HEK293 (cell line): ENCODE results near the gene FAM171A1.

Source experiments
- CTCF ChIA-PET: fragments of 350-600 bp; formaldehyde crosslinking; extraction: SDS; loops from one replicate; lab custom pipeline; 2021; ENCODE audit warnings: antibody characterized with exemption; lab: Yijun Ruan, JAX
- POLR2A ChIA-PET: fragments of 300-600 bp; formaldehyde crosslinking; extraction: SDS; loops from one replicate; lab custom pipeline; 2020; ENCODE audit warnings: antibody characterized with exemption, inconsistent platforms; lab: Yijun Ruan, JAX
- H3K27ac ChIP-seq: fragments of 200-500 bp; sonication (Bioruptor generic); 2 replicates; pipeline ENCODE4 v1.5.1; 2014; ENCODE audit warnings: low read depth, low read length, control low read depth, inconsistent platforms; ENCODE audit errors: extremely low read depth
- H3K36me3 ChIP-seq, 2 experiments: fragments of 200-500 bp in 1 of 2; sonication (Bioruptor generic) in 1 of 2; 1 replicate in 1 of 2; 2 replicates in 1 of 2; pipeline ENCODE4 v1.5.1; 2014 to 2017; ENCODE audit warnings: inconsistent platforms in 2 of 2, low read length in 2 of 2; ENCODE audit not compliant: control insufficient read depth in 2 of 2, insufficient read depth in 1 of 2
- H3K4me1 ChIP-seq: fragments of 200-500 bp; sonication (Bioruptor generic); 2 replicates; pipeline ENCODE4 v1.5.1; 2014; ENCODE audit warnings: mild to moderate bottlenecking, low read length, inconsistent platforms; ENCODE audit not compliant: control insufficient read depth, insufficient read depth
- H3K4me3 ChIP-seq: 2 replicates; pipeline ENCODE4 v1.5.1; 2011; ENCODE audit warnings: low read depth, mild to moderate bottlenecking, control low read depth, low read length, moderate library complexity
- H3K9me3 ChIP-seq: fragments of 200-500 bp; sonication (Bioruptor generic); 2 replicates; pipeline ENCODE4 v1.5.1; 2014; ENCODE audit warnings: low read depth, low read length, inconsistent platforms; ENCODE audit not compliant: control insufficient read depth, insufficient read depth
- FEZF1 ChIP-seq: fragments of 450-650 bp; formaldehyde crosslinking; IDR thresholded peaks from 2 replicates; pipeline ENCODE4 v1.5.1; 2016; ENCODE audit warnings: missing biosample characterization, missing genetic modification characterization
- HOXA7 ChIP-seq: sonication (generic); formaldehyde crosslinking; IDR thresholded peaks from 2 replicates; pipeline ENCODE4 v1.8.1; 2022; ENCODE audit warnings: missing genetic modification reagents, borderline replicate concordance
- KLF1 ChIP-seq: fragments of 450-650 bp; formaldehyde crosslinking; IDR thresholded peaks from 2 replicates; pipeline ENCODE4 v1.5.1; 2016; ENCODE audit warnings: missing biosample characterization, missing genetic modification characterization
- RBAK ChIP-seq: fragments of 450-650 bp; formaldehyde crosslinking; IDR thresholded peaks from 2 replicates; pipeline ENCODE4 v1.5.1; 2016; ENCODE audit warnings: missing biosample characterization, missing genetic modification characterization
- WT1 ChIP-seq: fragments of 450-650 bp; formaldehyde crosslinking; IDR thresholded peaks from 2 replicates; pipeline ENCODE4 v1.5.1; 2016; ENCODE audit warnings: missing biosample characterization, missing genetic modification characterization
- ZBTB20 ChIP-seq: fragments of 450-650 bp; formaldehyde crosslinking; IDR thresholded peaks from 2 replicates; pipeline ENCODE4 v1.5.1; 2016; ENCODE audit warnings: missing biosample characterization, missing genetic modification characterization
- ZBTB48 ChIP-seq: fragments of 450-650 bp; formaldehyde crosslinking; IDR thresholded peaks from 2 replicates; pipeline ENCODE4 v1.5.1; 2016; ENCODE audit warnings: missing biosample characterization, missing genetic modification characterization
- ZNF121 ChIP-seq: fragments of 450-650 bp; formaldehyde crosslinking; IDR thresholded peaks from 2 replicates; pipeline ENCODE4 v1.5.1; 2016; ENCODE audit warnings: missing biosample characterization, missing genetic modification characterization
- ZNF138 ChIP-seq: fragments of 450-650 bp; formaldehyde crosslinking; IDR thresholded peaks from 2 replicates; pipeline ENCODE4 v1.5.1; 2016; ENCODE audit warnings: missing biosample characterization, missing genetic modification characterization, borderline replicate concordance
- ZNF157 ChIP-seq: fragments of 450-650 bp; formaldehyde crosslinking; IDR thresholded peaks from 2 replicates; pipeline ENCODE4 v1.5.1; 2016; ENCODE audit warnings: missing biosample characterization, missing genetic modification characterization
- ZNF214 ChIP-seq: fragments of 450-650 bp; formaldehyde crosslinking; IDR thresholded peaks from 2 replicates; pipeline ENCODE4 v1.5.1; 2017; ENCODE audit warnings: missing biosample characterization, mild to moderate bottlenecking, missing genetic modification characterization, borderline replicate concordance
- ZNF274 ChIP-seq, 2 experiments: fragments of 200-500 bp in 1 of 2; fragments of 450-650 bp in 1 of 2; sonication (Bioruptor generic) in 1 of 2; formaldehyde crosslinking in 1 of 2; IDR thresholded peaks; 2 replicates each; pipeline versions ENCODE4 v1.5.1 to v1.6.1; 2014 to 2016; ENCODE audit warnings: borderline replicate concordance in 1 of 2, inconsistent platforms in 1 of 2, low read length in 1 of 2, missing biosample characterization in 1 of 2, missing genetic modification characterization in 1 of 2
- ZNF423 ChIP-seq: fragments of 450-650 bp; formaldehyde crosslinking; IDR thresholded peaks from 2 replicates; pipeline ENCODE4 v1.5.1; 2016; ENCODE audit warnings: missing biosample characterization, missing genetic modification characterization
- ZNF48 ChIP-seq: fragments of 450-650 bp; formaldehyde crosslinking; IDR thresholded peaks from 2 replicates; pipeline ENCODE4 v1.5.1; 2016; ENCODE audit warnings: missing biosample characterization, missing genetic modification characterization
- ZNF521 ChIP-seq: fragments of 450-650 bp; formaldehyde crosslinking; IDR thresholded peaks from 2 replicates; pipeline ENCODE4 v1.5.1; 2017; ENCODE audit warnings: missing biosample characterization, mild to moderate bottlenecking, missing genetic modification characterization
- ZNF561 ChIP-seq: fragments of 450-650 bp; IDR thresholded peaks from 2 replicates; pipeline ENCODE4 v1.5.1; 2018; ENCODE audit warnings: missing biosample characterization, missing genetic modification characterization, borderline replicate concordance
- ZNF610 ChIP-seq: fragments of 450-650 bp; formaldehyde crosslinking; IDR thresholded peaks from 2 replicates; pipeline ENCODE4 v1.5.1; 2016; ENCODE audit warnings: missing biosample characterization, missing genetic modification characterization, borderline replicate concordance
- ZNF658 ChIP-seq: fragments of 450-650 bp; formaldehyde crosslinking; IDR thresholded peaks from 2 replicates; pipeline ENCODE4; 2016; ENCODE audit warnings: missing biosample characterization, missing genetic modification characterization
- ZNF692 ChIP-seq: fragments of 450-650 bp; formaldehyde crosslinking; IDR thresholded peaks from 2 replicates; pipeline ENCODE4 v1.5.1; 2016; ENCODE audit warnings: missing biosample characterization, missing genetic modification characterization
- ZNF768 ChIP-seq: fragments of 450-650 bp; formaldehyde crosslinking; IDR thresholded peaks from 2 replicates; pipeline ENCODE4 v1.5.1; 2018; ENCODE audit warnings: missing biosample characterization, mild to moderate bottlenecking, missing genetic modification characterization
- ZNF837 ChIP-seq: fragments of 450-650 bp; formaldehyde crosslinking; IDR thresholded peaks from 2 replicates; pipeline ENCODE4 v1.5.1; 2016; ENCODE audit warnings: missing biosample characterization, missing genetic modification characterization
- ZNF843 ChIP-seq: fragments of 450-650 bp; formaldehyde crosslinking; IDR thresholded peaks from 2 replicates; pipeline ENCODE4 v1.5.1; 2016; ENCODE audit warnings: missing biosample characterization, missing genetic modification characterization
- ZSCAN5A ChIP-seq: fragments of 450-650 bp; formaldehyde crosslinking; IDR thresholded peaks from 2 replicates; pipeline ENCODE4 v1.5.1; 2016; ENCODE audit warnings: missing biosample characterization, missing genetic modification characterization

The FAM171A1 gene

GRCh38 chr10:15189133-15189885 lies 181.8 kb downstream of the FAM171A1 start:
- no peaks in the 10 kb centered on the region for H3K4me1 ChIP-seq
- CTCF ChIA-PET: interaction anchor here (0.5 to 1.1 kb wide), 3 partner anchors 12 to 230 kb away, joined by 3 to 5 read pairs (median 3); no protein-coding TSS in a partner anchor
- POLR2A ChIA-PET: no interaction called here
- no peak overlapping the region for H3K4me3 ChIP-seq
- no peaks in the 10 kb centered on the region for H3K36me3 ChIP-seq
- no peak overlapping the region for H3K27ac ChIP-seq
- no peaks in the 10 kb centered on the region for H3K9me3 ChIP-seq
- no peak for TF ChIP-seq ZNF610
- no peak for TF ChIP-seq KLF1 (tag by site-specific recombination)
- no peak for TF ChIP-seq ZNF157 (tag by site-specific recombination)
- TF ChIP-seq ZNF121 (tag by site-specific recombination): peak; percentile 79
- no peak for TF ChIP-seq ZNF214

- TF ChIP-seq ZSCAN5A (tag by site-specific recombination): no peak
- TF ChIP-seq ZNF658: no peak
- no peak for TF ChIP-seq ZNF521 (tag by site-specific recombination)
- no peak for TF ChIP-seq ZNF423 (tag by site-specific recombination)
- TF ChIP-seq ZNF561 (tag by site-specific recombination): no peak
- TF ChIP-seq ZNF48 (tag by site-specific recombination): no peak
- TF ChIP-seq RBAK (tag by site-specific recombination): no peak
- no peak for TF ChIP-seq ZNF843 (tag by site-specific recombination)
- no peak for TF ChIP-seq FEZF1
- no peak for TF ChIP-seq HOXA7
- no peak for TF ChIP-seq ZNF274 (IDR thresholded peaks at IDR 0.05; ENCODE audit: low read length)
- TF ChIP-seq ZNF274 (tag by site-specific recombination; IDR thresholded peaks at IDR 0.05; ENCODE audit: borderline replicate concordance): no peak
- no peak for TF ChIP-seq ZBTB48
- TF ChIP-seq ZNF768 (tag by site-specific recombination): no peak
- TF ChIP-seq ZNF138 (tag by site-specific recombination): no peak
- TF ChIP-seq ZBTB20 (tag by site-specific recombination): no peak
- no peak for TF ChIP-seq ZNF692
- no peak for TF ChIP-seq ZNF837 (tag by site-specific recombination)
- no peak for TF ChIP-seq WT1 (tag by site-specific recombination)
- Histone ChIP-seq H3K4me3 (no peak overlapping the region), H3K9me3 (no peaks in the 10 kb centered on the region), H3K36me3 (no peaks in the 10 kb centered on the region), H3K27ac (no peak overlapping the region), H3K4me1 (no peaks in the 10 kb centered on the region)
- ChIA-PET CTCF (interaction anchor here (0.6 to 1.0 kb wide), 2 partner anchors 12 to 75 kb away, joined by 3 to 6 read pairs; no protein-coding TSS in a partner anchor), POLR2A (no interaction called here)
Measured at GRCh38 chr10:15188603-15189002, 182.5 kb downstream of the FAM171A1 start.
